ENCODE data around the gene PLD4.
"Not testable (repeated sequence)": the region's sequence is repeated elsewhere in the genome, so short reads cannot be mapped to it uniquely, and the experiment has no call there.

PLD4 gene

DNA sequence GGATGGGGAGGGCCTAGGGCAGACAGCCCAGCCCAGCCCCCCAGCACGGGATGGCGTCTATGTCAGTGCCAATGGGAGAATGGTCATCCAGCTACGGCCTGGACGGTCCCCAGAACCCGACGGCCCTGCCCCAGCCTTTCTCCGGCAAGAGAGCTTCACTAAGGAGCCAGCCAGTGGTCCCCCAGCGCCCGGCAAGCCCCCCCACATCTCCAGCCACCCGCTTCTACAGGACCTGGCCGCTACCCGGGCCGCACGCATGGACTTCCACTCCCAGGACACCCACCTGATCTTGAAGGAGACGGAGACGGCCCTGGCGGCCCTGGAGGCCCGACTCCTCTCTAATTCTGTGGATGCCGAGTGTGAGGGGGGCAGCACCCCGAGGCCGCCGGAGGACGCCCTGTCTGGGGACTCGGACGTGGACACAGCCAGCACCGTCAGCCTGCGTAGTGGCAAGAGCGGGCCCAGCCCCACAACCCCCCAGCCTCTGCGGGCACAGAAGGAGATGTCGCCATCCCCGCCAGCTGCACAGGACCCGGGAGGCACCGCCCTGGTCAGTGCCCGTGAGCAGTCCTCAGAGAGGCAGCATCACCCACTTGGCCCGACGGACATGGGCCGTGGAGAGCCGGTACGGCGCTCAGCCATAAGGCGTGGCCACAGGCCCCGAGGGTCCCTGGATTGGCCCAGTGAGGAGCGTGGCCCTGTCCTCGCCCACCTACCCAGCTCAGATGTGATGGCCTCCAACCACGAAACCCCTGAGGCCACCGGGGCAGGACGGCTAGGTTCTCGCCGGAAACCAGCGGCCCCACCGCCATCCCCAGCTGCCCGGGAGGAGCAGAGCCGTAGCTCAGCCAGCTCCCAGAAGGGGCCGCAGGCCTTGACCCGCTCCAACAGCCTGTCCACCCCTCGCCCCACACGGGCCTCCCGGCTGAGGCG lies 37.7 kb upstream of the PLD4 start:
- DNase-seq (ENCODE audit: low read depth): no peak

GRCh38 chr14:104887623-104888488 lies 36.8 kb upstream of the PLD4 start:
- DNase-seq (ENCODE audit: low read depth): no peak

- DNase-seq (ENCODE audit: low read depth): no peak
These were observed 35.9 kb upstream of the PLD4 start for GRCh38 chr14:104888489-104889374.

DNA sequence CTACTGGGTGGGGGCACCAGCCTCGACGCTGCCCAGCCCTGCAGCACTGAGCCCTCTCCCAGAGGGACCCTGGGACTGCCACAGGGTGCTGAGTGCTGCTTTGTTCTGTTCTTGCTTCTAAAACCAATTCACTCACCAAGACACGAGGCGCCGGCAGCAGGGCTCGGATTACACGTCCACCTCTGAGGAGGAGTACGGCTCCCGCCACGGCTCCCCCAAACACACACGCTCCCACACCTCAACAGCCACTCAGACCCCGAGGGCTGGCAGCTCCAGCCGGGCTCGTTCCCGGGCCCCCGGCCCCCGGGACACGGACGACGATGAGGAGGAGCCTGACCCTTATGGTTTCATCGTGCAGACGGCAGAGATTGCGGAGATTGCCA lies 35.3 kb upstream of the PLD4 start:
- no peak for DNase-seq (ENCODE audit: low read depth)

DNA sequence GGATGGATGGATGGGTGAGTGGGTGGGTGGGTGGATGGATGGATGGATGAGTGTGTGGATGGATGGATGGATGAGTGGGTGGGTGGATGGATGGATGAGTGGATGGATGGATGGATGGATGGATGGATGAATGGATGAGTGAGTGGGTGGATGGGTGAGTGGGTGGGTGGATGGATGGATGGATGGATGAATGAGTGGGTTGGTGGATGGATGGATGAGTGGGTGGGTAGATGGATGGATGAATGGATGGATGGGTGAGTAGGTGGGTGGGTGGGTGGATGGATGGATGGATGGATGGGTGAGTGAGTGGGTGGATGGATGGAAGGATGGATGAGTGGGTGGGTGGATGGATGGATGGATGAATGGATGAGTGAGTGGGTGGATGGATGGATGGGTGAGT lies 34.4 kb upstream of the PLD4 start:
- DNase-seq (ENCODE audit: low read depth): not testable (repeated sequence)

DNA sequence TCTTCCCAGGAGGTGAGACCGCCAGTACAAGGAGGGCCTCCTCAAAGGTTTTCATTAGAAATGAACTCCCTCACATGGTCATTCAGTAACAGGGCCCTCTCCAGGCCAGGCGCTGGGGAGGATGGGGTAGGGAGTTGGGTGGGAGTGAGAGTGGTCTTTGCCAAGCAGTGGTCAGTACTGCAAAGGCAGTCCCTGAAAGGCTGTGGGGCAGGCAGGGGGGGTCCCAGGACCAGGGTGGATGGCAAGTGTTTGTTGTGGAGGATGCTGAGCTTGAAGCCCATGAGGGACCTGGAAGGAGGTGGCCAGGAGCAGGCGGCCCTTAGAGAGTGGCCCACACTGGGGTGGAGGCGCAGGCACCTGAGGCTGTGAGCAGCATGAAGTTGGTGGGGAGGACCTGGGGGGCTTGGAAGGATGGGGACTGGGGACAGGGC lies 33.5 kb upstream of the PLD4 start:
- DNase-seq (ENCODE audit: low read depth): no peak

GRCh38 chr14:104891664-104892530 lies 32.8 kb upstream of the PLD4 start:
- DNase-seq (ENCODE audit: low read depth): no peak

DNA sequence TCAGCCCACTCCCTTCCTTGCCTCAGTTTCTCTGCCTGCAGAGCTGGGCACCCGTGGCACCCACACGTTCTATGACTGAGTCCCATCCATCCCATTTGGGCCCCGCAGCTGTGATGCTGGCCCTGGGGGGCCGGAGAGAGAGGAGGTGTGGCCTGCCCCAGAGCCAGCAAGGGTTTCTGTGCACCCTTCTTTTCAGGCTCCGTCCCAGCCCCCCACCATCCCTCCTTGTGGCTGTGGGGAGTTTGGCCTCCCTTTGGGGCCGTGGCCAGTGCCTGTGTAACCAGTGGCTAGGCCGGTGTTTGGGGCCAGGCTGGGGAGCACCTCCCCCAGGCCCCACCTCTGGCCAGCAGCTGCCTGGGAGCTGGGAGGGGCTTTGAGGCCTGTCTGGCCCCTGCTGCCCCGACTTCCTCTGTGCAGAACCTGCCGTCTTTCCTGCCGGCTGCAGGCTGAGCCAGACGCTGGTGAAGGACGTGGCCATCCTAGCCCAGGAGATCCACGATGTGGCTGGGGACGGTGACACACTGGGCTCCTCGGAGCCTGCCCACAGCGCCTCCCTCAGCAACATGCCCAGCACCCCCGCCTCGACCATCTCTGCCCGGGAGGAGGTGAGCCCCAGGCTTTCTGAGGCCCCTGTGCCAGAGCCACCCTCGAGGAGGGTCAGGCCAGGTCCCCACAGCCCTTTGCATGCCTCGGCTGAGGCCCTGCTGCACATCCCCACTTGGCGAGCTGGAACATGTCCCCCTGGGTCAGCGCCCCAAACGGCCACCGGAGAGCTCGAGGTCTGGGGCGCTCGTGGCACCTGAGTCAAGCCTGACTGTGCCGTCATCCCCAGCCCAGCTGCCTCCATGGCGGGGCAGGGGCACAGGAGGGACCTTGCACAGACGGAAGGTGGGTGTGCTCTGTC lies 31.9 kb upstream of the PLD4 start:
- DNase-seq (ENCODE audit: low read depth): no peak

DNA sequence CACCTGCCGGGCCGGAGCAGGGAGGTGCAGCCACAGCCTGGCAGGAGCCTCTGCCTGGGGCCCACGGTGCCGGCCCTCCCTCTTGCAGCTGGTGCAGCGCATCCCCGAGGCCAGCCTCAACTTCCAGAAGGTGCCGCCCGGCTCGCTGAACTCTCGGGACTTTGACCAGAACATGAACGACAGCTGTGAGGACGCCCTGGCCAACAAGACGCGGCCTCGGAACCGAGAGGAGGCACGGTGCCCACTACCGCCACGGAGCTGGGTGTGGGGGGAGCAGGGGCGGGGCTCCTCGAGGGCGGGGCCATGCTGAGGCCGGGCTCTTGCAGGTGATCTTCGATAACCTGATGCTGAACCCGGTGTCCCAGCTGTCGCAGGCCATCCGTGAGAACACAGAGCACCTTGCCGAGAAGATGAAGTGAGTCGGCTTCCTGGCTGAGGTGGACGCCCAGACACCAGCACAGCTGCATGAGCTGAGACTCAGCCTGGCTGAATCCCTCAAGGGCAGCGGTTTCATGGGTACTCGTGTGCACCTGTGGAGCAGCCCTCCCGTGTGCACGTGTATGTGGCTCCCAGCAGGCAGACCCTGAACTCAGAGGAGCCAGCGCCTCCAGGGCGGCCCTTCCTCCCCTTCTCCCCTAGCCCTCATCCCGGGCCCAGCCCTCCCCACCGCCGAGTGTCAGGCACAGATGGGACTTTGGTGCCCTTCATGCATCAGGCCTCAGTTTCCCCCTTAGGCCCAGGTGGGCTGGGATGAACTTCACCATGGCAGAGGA lies 31.1 kb upstream of the PLD4 start:
- no peak for DNase-seq (ENCODE audit: low read depth)

DNA sequence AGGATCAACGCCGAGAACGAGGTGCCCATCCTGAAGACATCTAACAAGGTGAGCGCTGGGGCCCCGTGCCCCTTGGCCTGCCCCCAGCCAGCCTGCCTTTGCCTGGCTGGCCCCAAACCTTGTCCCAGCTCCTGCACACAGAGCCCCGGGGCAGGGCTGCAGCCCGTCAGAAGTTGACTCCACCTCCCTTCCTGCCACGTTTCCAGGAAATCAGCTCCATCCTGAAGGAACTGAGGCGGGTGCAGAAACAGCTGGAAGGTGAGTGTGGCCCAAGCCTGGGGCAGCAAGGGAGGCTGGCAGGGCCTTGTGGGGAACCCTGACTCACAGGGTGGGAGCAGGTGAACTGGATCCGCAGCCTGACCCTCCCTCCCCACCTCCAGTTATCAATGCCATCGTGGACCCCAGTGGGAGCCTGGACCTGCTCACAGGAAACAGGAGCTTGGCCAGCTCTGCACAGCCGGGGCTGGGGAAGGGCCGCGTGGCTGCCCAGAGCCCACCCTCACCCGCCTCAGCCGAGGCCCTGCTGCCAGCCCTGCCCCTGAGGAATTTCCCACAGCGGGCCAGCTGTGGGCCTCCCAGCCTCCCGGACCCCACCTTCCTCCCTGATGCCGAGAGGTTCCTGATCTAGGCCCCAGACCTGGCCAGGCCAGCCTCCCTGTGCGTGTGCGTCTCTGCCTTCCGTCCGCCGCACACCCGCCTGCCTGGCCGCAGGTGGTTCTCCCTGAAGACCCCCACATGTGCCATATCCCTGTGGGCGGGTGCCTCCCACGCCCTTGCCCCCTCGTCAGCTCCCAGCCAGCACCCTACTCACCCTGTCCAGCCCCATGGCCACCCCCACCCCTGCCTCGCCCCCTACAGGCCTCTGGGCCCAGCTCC lies 30.1 kb upstream of the PLD4 start:
- DNase-seq (ENCODE audit: low read depth): no peak

DNA sequence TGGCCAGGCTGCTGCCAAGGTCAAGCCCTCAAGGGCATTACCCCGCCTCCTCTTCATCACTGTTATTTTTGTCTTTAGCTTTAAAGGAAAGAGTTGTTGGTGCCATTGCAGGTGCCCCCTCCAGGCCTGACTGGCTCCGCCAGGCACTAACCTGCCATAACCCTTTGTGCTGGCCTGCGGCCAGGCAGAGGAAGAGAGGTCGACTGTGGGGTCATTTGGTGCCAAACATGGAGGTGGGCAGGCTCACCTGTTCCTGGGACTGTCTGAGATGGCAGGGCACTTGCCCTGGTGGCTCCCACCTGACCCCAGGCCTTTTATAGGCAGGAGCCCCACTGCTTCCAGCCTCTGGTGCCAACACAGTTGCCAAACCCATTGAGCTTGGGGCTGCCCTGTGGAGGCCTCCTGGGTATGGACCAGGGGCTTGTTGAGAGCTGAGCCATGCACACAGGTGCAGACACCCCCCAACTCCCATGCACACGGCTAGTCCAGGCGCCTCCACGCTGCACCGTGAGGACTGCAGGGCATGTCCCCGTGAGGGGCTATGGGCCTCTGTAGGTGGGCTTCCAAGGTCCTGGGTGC lies 29.4 kb upstream of the PLD4 start:
- DNase-seq (ENCODE audit: low read depth): no peak

DNA sequence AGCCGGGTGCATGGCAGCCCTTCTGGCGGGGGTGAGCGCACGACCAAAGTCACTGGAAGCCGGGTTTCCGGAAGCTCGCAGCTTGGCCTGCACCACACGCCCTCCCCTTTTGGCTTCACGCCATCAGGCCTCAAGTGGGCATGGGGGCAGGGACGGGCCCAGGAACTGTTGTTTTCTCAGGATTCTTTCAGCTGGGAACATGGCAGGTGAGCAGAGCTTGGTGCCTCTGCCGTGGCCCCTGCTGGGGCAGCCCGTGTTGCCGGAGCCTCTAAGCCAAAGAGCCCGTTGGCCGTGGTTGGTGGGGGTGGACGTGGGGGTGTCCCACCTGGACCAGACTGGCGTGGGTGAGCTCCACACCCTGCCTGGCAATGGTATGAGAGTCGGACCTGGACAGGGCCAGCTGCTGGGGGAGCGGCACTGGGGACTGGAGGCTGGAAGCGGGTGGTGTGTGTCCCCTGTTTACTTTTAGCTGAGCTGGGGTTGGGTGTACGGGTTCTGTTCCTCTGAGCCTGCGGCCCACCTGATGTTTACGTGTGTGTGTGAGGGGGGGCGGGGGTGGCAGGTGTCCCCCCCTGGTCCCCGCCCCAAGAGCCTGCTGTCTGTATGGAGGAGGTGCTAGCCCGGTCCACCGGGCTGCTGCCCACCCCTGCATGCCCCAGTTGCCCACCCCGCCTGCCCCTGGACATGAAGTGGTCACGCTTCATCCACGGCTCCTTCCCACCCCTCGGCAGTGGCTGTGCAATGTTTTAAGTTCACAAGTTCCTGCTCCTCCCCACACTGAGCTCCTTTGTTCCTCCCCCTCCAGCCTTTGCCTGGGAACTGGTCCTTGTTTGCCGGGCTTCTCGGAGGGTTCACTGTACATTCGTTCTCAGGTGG lies 28.7 kb upstream of the PLD4 start:
- DNase-seq (ENCODE audit: low read depth): no peak

DNA sequence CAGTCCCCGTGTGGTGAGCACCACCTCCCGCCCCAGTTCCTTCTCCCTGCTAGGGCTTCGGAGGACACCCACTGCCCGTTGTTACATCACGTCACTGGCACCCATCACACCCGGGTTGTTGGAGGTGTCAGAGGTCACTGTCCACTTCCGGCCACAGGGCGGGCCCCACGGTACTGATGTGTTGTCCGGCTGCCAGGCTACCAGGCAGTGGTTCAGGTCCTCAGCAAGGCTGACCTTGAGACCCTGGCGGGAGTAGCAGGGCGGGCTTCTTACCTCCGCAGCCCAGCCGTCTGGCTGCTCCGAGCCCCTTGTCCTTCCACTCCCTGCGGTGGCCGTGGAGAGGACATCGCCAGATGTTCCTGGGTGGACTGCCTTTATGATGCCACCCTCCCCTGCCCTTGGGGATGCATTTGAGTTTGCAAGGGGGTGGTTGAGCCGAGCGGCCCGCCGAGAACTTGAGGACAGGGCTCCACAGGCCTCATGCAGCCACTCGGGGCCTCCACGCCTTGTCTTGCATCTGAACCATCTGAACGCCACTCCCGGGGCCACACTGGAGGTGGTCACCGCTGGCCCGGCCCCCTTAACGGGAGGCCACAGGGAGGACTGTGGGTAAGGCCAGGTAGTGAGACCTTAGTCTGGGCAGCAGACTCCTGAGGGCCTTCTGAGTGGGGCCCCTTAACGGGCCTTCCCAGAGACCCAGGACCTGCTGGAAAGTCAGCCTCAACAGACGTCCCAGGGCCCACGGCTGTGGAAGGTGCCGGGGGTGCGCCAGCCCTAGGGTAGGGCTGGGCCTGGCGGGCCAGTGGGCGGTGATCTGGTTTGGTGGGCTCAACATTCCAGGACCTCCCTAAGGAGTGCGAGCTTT lies 27.1 kb upstream of the PLD4 start:
- no peak for DNase-seq (ENCODE audit: low read depth)

DNA sequence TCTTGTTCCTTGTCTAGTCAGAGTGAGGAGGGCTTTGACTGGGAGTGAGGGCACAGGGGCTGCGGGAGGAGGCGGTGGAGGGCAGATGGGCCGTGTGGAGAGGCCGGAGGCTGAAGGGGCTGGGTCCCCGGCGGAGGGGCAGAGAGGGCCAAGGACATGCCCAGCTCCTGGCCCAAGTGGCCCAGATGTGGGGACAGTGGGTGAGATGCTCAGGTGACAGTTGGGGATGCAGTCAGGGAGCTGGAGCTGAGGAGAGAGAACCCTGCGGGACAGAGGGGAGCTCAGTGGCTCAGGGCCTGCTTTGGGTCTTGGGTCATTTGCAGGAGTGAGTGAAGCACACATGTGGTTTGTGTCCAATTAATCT lies 26.5 kb upstream of the PLD4 start:
- DNase-seq (ENCODE audit: low read depth): no peak

- DNase-seq (ENCODE audit: low read depth): no peak
These were observed 25.7 kb upstream of the PLD4 start for GRCh38 chr14:104898870-104899510.
